ENCODE results near the gene CREB5. TPM values are rescaled to one million over a fixed set of nuclear protein-coding genes. Genes with fewer than 3 reads are reported as not detected.

CREB5 gene
- total and polyA plus RNA-seq, 2 donors (not counting 3 experiments of a cell fraction or from before 2014, with no cell fraction given): 19.6 to 28.4 TPM

- Histone ChIP-seq H3K9me1 (replicated peaks; ENCODE audit: control insufficient read depth, extremely low read depth, insufficient read depth, low read length) (no peaks in the 10 kb centered on the region), H4K20me1 (replicated peaks; ENCODE audit: control insufficient read depth, extremely low read depth, insufficient read depth, low read length) (no peaks in the 10 kb centered on the region), H3K79me2 (ENCODE audit: control insufficient read depth, insufficient read depth, low read length) (no peaks in the 10 kb centered on the region), H3K4me2 (ENCODE audit: insufficient read depth, low read length) (no peak overlapping the region), H3K9ac (replicated peaks; ENCODE audit: extremely low read depth, insufficient read depth, low read length) (no peak overlapping the region), H3K36me3 (ENCODE audit: control insufficient read depth in 2 of 2, extremely low read depth in 1 of 2, insufficient read depth in 2 of 2, low read length in 2 of 2) (no peaks in the 10 kb centered on the region), H3K9me3 (replicated peaks; ENCODE audit: control insufficient read depth, insufficient read depth, low read length) (no peaks in the 10 kb centered on the region), H2AFZ (ENCODE audit: low read depth, low read length) (no peak overlapping the region), H3K4me1 (ENCODE audit: control insufficient read depth, extremely low read depth, insufficient read depth, low read length) (no peaks in the 10 kb centered on the region), H3K27ac (ENCODE audit: insufficient read depth, low read depth, low read length) (no peak overlapping the region), H3K4me3 (replicated peaks in 1 of 3; ENCODE audit: insufficient read depth in 1 of 3, low read depth in 1 of 3, low read length in 3 of 3) (no peak overlapping the region), H3K27me3 (ENCODE audit: control insufficient read depth in 2 of 2, insufficient read depth in 2 of 2, low read length in 2 of 2) (peaks cover 0 to 2% of the 10 kb centered on the region in 2 experiments)
- FAIRE-seq: peak; percentile 8
- no TSS peak for BruUV-seq (replicated peaks)
- ChIA-PET CTCF (no interaction called here), POLR2A (no interaction called here)
- dilution Hi-C loops (cut with MboI; ENCODE audit: extremely low pct_ligation_motif_present, low sequenced_read_pairs) (no loop called here), intact Hi-C loops (cut with micrococcal nuclease) (no loop called here)
- TF ChIP-seq POLR2A (IDR thresholded peaks at IDR 0.05; ENCODE audit: low read depth, low read length): no peak
- TF ChIP-seq MYC (IDR thresholded peaks at IDR 0.05; ENCODE audit: low read depth, low read length): no peak
- TF ChIP-seq FOS (IDR thresholded peaks at IDR 0.05; ENCODE audit: borderline replicate concordance, insufficient read depth, low read length): no peak
- TF ChIP-seq POLR2AphosphoS5 (IDR thresholded peaks at IDR 0.05; ENCODE audit: insufficient read depth, low read depth, low read length): no peak
- TF ChIP-seq CTCF (IDR thresholded peaks at IDR 0.05; ENCODE audit: extremely low read depth in 1 of 2, insufficient read depth in 1 of 2, low read depth in 1 of 2, low read length in 2 of 2): no peak
- TF ChIP-seq GATA2 (IDR thresholded peaks at IDR 0.05; ENCODE audit: insufficient read depth, insufficient read length, low read depth, low read length): no peak
- TF ChIP-seq EZH2 (IDR thresholded peaks at IDR 0.05; ENCODE audit: borderline replicate concordance, low read depth, low read length, severe bottlenecking): no peak
- TF ChIP-seq MAX (IDR thresholded peaks at IDR 0.05; ENCODE audit: insufficient read depth, insufficient read length): no peak
- TF ChIP-seq JUN (IDR thresholded peaks at IDR 0.05; ENCODE audit: borderline replicate concordance, insufficient read depth, insufficient read length, low read depth): no peak
- no peak for DNase-seq (ENCODE audit: low read depth, low spot score)
Observed at GRCh38 chr7:28480595-28480994, 68.3 kb downstream of the CREB5 start.

Measured in endothelial cell of umbilical vein (primary cell).